ENCODE data around the gene INPP5A.

Gene INPP5A

DNA sequence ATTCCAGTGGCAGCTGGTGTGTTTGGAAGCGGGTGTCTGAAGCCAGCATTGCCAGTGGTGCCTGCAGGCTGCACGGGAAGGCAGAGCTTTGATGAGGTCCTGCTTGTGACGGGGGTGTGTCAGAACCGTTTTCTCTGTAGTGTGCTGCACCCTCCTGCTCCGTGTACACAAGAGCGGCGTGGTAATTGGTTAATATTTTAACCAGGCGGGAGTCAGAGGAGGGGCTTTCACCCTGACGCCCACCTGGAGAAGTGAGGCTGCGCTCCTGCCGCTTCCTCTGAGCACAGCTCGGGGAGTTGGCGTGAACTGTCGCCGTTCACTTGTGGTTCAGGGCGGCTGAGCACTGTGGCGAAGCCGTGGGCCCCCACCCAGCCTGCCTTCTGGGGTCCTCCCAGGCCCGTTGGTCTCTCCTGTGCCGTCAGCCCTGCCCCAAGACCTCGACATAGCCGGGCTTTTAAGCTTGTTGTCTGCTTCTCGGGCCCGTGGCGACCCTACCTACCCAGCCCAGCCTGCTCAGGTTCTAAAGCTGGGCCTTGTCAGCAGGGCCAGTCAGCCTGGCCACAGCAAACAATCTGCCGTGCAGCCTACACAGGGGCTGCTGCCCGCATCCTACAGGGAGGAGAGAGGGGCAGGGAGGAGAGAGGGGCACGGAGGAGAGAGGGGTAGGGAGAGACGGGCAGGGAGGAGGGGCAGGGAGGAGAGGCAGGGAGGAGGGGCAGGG, 236.8 kb downstream of the INPP5A start:
- no peak for ATAC-seq

DNA sequence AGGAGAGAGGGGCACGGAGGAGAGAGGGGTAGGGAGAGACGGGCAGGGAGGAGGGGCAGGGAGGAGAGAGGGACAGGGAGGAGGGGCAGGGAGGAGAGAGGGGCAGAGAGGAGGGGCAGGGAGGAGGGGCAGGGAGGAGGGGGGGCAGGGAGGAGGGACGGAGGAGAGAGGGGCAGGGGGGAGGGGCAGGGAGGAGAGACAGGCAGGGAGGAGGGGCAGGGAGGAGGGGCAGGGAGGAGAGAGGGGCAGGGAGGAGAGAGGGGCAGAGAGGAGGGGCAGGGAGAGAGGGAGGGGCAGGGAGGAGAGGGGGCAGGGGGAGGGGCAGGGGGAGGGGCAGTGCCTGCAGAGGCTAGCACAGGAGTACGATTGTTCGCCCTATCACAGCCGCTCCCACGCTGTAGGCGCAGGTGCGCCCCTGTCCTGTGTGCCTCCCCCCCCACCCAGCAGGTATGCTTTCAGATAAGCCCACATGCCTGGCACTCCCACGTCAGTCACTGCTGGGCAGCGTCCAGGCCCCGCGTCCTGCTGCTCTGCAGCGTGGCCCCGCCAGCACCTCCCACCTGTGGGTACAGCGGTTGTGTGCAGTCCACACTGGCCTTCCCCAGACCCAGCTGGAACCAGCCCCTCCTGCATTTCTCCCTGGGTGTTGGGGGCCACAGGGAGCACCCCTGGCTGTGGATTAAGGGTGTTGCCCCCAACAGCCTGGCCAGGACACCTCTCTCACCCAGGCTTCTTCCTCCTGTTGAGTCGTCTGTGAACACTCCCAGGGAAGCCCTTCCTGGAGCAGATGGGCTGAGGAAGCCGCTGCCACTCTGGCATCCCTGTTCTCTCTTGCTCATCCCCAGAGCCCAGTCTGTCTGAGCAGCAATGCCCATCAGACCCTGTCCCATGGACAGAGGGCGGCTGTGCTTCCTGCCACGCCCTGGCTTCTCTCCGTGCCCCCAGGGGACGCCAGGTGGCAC, 237.6 kb downstream of the INPP5A start:
- ATAC-seq: no peak

- ATAC-seq: no peak
Observed at GRCh38 chr10:132776186-132776585, 238.6 kb downstream of the INPP5A start.

DNA sequence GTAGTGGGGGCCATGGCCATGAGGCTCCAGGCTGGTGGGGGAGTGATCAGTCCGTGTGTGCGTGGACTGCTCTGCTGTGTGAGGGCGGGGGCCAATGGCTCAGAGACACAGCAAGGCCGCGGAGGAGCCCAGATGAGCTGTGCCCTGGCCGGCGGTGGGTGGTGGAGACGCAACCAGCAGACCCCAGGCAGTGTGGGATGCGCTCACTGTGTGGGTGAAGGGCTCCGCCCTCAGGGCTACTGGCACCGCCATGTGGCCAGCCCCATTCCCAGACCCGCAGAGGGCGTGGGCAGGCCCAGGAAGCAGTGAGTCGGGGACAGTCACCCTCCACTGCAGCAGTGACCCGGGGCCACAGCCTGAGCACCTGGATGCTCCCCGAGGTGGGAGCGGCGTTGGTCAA, 239.2 kb downstream of the INPP5A start:
- ATAC-seq: no peak

DNA sequence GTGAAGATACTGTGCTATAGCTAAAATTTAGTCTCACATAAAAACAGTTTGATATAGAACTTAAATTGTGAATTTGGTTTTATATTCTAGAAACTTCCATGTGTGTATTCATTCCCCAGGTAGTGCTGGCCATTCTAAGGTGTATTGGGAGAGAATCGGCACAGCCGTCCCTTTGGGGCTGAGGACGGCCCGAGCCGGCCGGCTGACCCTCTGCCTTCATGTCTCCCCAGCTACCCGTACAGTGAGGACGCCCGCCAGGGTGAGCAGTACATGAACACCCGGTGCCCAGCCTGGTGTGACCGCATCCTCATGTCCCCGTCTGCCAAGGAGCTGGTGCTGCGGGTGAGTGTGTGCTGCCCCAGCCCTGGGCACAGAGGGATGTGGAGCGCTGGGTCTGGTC, 239.9 kb downstream of the INPP5A start:
- no peak for ATAC-seq

DNA sequence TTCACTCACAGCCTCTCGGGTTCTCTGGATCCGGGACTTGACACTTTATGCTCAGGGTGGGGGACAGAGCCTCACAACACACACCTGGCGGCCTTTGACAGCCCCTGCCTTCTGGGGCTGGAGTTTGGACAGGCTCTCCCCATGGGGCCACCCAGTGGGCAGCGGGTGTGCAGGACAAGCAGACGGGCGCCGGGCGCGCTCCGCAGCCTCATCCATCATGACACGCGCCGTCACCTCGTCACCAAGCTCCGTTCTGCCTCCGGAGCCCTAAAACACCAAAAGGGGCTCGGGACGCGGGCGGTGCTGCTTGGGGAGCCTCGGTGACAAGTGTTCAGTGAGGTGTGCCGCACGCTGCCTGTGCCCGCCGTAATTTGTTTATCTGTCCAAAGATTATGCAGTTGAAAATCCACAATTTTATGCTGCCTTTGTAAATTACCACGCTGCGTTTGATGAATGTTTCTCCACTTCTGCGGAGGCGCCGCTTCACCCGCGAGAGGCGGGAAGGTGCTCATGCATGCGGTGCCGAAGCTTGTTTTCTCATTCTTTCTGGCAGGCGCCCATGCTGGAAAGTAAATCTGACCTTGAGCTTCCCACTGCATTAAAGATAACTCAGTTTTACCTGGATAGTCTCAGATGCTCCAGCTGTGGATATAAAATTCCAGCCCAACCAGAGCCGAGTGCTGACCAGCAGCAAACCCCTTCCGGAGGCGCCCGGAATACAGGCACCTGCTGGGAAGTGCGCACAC, 242.1 kb downstream of the INPP5A start:
- no peak for ATAC-seq

DNA sequence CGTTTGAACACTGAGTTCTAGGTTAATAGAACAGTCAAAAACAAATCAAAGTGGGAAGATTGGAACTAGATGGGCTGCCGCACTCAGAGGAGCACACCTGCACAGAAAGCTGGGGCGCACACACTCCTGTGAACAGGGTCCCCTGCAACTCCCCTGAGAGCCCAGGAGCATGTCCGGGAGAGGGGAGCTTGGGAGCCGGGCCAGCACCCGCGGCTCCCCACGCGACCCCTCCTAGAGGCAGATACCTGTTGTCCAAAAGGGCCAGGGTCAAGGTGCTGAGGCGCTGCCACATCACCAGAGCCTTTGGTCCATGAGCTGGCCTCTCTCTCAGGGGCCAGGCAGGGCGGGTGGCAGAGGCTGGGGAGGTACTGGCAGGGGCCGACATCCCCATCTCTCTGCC, 242.8 kb downstream of the INPP5A start:
- no peak for ATAC-seq

DNA sequence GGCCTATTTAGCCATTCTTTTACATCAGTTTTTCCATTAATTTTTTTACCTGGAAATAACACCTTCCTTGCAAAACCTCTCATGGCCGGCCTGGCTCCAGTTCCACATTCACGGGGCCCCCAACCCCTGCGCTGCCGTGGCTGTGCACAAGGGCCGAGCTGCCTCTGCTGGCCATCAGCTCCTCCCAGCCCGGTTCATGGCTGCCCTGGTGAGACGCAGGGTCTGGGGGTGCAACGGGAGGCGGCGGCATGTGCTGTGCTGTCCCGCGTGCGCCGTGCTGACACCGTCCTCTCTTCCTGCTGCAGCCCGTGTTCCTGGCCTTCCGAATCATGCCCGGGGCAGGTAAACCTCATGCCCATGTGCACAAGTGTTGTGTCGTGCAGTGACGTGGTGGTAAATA, 244.0 kb downstream of the INPP5A start:
- no peak for ATAC-seq

- ATAC-seq: no peak
Observed at GRCh38 chr10:132783165-132783939, 245.8 kb downstream of the INPP5A start.

- ATAC-seq: no peak
Observed at GRCh38 chr10:132783940-132784865, 246.6 kb downstream of the INPP5A start.

GRCh38 chr10:132784866-132785722, 247.5 kb downstream of the INPP5A start:
- no peak for ATAC-seq

GRCh38 chr10:132785723-132786475, 248.3 kb downstream of the INPP5A start, which contains the start of gene NKX6-2:
TSS of gene NKX6-2 (minus strand) at chr10:132786147. CDS start at chr10:132785948, 199 bp downstream.
- no peak for ATAC-seq

DNA sequence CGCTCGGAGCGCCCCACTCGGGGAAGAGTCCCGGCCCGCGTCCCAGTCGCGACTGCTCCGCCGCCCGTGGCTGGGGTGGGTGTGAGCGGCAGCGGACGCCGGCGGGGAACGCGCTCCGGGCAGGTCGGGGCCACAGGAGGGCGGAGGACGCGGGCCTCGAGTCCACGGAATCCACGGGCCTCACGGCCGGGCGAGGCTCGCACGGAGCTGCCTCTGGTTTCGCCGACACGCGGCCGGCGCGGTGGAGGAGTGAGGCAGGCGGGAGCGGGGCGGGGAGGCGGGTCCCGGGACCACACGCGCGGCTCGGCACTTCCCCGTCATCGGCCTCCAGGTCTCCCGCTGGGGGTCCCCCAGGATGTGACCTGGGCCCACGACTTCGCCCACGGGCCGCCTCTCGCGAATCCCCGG, 248.9 kb downstream of the INPP5A start:
- no peak for ATAC-seq

GRCh38 chr10:132786884-132787494, 249.4 kb downstream of the INPP5A start:
- ATAC-seq: no peak

- no peak for ATAC-seq
Observed at GRCh38 chr10:132787495-132788179, 250.1 kb downstream of the INPP5A start.

- ATAC-seq: no peak
Observed at GRCh38 chr10:132788180-132788830, 250.7 kb downstream of the INPP5A start.

- ATAC-seq: no peak
Observed at GRCh38 chr10:132788831-132789219, 251.2 kb downstream of the INPP5A start.
